Neural cell (in vitro differentiated cells): ENCODE measurements around the gene SART3. TPM values are rescaled to one million over a fixed set of nuclear protein-coding genes. Genes with fewer than 3 reads are reported as not detected.

ENCODE experiments used
- H2AFZ ChIP-seq: fragments of 200-600, 300-800 bp; sonication (generic), shearing (Covaris generic); 2 replicates; pipeline ENCODE4 v1.6.0; 2014; ENCODE audit warnings: low read depth, mild to moderate bottlenecking, antibody characterized with exemption, low read length, moderate library complexity
- H3F3A ChIP-seq: fragments of 200-600 bp; shearing (Covaris generic); 2 replicates; pipeline ENCODE4 v1.6.1; 2016; ENCODE audit warnings: mild to moderate bottlenecking, moderate library complexity, mixed read lengths, antibody characterized with exemption, low read length; ENCODE audit not compliant: insufficient read depth, poor library complexity, severe bottlenecking
- H3K27ac ChIP-seq: fragments of 200-600, 300-800 bp; sonication (generic), shearing (Covaris generic); 2 replicates; pipeline ENCODE4 v1.5.1; 2014; ENCODE audit warnings: mild to moderate bottlenecking, low read length, moderate library complexity
- H3K27me3 ChIP-seq: fragments of 300-800, 200-600 bp; sonication (generic), shearing (Covaris generic); 2 replicates; pipeline ENCODE4 v1.6.0; 2014; ENCODE audit warnings: mild to moderate bottlenecking, low read depth, low read length, moderate library complexity; ENCODE audit not compliant: insufficient read depth
- H3K36me3 ChIP-seq: fragments of 300-800, 200-600 bp; sonication (generic), shearing (Covaris generic); 2 replicates; pipeline ENCODE4 v1.5.1; 2014; ENCODE audit warnings: mild to moderate bottlenecking, antibody characterized with exemption, low read length, moderate library complexity; ENCODE audit not compliant: insufficient read depth
- H3K4me2 ChIP-seq: fragments of 300-800, 200-600 bp; sonication (generic), shearing (Covaris generic); 2 replicates; pipeline ENCODE4 v1.6.0; 2014; ENCODE audit warnings: mild to moderate bottlenecking, low read length
- H3K4me3 ChIP-seq: fragments of 300-800, 200-600 bp; sonication (generic), shearing (Covaris generic); 2 replicates; pipeline ENCODE4 v1.5.1; 2014; ENCODE audit warnings: mild to moderate bottlenecking, low read length, moderate library complexity
- H3K79me2 ChIP-seq: fragments of 200-600 bp; shearing (Covaris generic); replicated peaks from 2 replicates; pipeline ENCODE4 v1.6.0; 2014; ENCODE audit warnings: mild to moderate bottlenecking, low read length, moderate library complexity; ENCODE audit not compliant: insufficient read depth
- H3K9ac ChIP-seq: fragments of 300-800, 200-600 bp; sonication (generic), shearing (Covaris generic); 2 replicates; pipeline ENCODE4 v1.6.1; 2016; ENCODE audit warnings: mild to moderate bottlenecking, low read length, mixed read lengths
- H3K9me2 ChIP-seq: fragments of 200-600 bp; shearing (Covaris generic); 2 replicates; pipeline ENCODE4 v1.6.1; 2016; ENCODE audit warnings: mild to moderate bottlenecking, low read length, mixed read lengths; ENCODE audit not compliant: insufficient read depth
- H3K9me3 ChIP-seq: fragments of 200-600, 300-800 bp; sonication (generic), shearing (Covaris generic); 2 replicates; pipeline ENCODE4 v1.6.1; 2016; ENCODE audit warnings: mild to moderate bottlenecking, mixed run types, low read length, moderate library complexity, mixed read lengths
- H4K20me1 ChIP-seq: fragments of 200-600 bp; shearing (Covaris generic); 2 replicates; pipeline ENCODE4 v1.6.1; 2016; ENCODE audit warnings: mild to moderate bottlenecking, mixed run types; ENCODE audit not compliant: insufficient read depth
- CTCF ChIP-seq: fragments of 450-650 bp; IDR thresholded peaks from 2 replicates; pipeline ENCODE4 v1.5.1; 2014; ENCODE audit warnings: antibody characterized with exemption, mild to moderate bottlenecking, moderate library complexity; ENCODE audit not compliant: poor library complexity, severe bottlenecking
- EP300 ChIP-seq: fragments of 450-650 bp; conservative IDR thresholded peaks from 2 replicates; pipeline ENCODE4 v1.6.1; 2014; ENCODE audit warnings: antibody characterized with exemption, mild to moderate bottlenecking, moderate library complexity; ENCODE audit not compliant: poor library complexity, severe bottlenecking
- EZH2 ChIP-seq: fragments of 200-600, 300-800 bp; shearing (Covaris generic), sonication (generic); IDR thresholded peaks from 2 replicates; pipeline ENCODE4 v1.6.1; 2014; ENCODE audit warnings: antibody characterized with exemption, low read length, borderline replicate concordance, mild to moderate bottlenecking; ENCODE audit not compliant: insufficient read depth, poor library complexity, severe bottlenecking
- MXI1 ChIP-seq: fragments of 450-650 bp; conservative IDR thresholded peaks from 2 replicates; pipeline ENCODE4 v1.6.1; 2014; ENCODE audit warnings: antibody characterized with exemption, mild to moderate bottlenecking; ENCODE audit not compliant: poor library complexity, severe bottlenecking
- POLR2AphosphoS5 ChIP-seq: IDR thresholded peaks from 2 replicates; pipeline ENCODE4 v1.6.1; 2012
- RAD21 ChIP-seq: fragments of 450-650 bp; conservative IDR thresholded peaks from 2 replicates; pipeline ENCODE4 v1.6.1; 2014; ENCODE audit warnings: antibody characterized with exemption, mild to moderate bottlenecking, moderate library complexity
- SMC3 ChIP-seq: fragments of 450-650 bp; conservative IDR thresholded peaks from 2 replicates; pipeline ENCODE4 v1.6.1; 2014; ENCODE audit warnings: antibody characterized with exemption, mild to moderate bottlenecking, moderate library complexity; ENCODE audit not compliant: poor library complexity
- TAF1 ChIP-seq: IDR thresholded peaks from 2 replicates; pipeline ENCODE4 v1.6.1; 2012; ENCODE audit warnings: low read depth
- polyA plus RNA-seq: library from polyadenylated mRNA; depleted of rRNA; stranded (reverse); fragments of >200 nt; gene quantifications from 2 replicates; pipeline ENCODE4 v1.2.3, GENCODE V29; 2014
- TF ChIP-seq, protein P1 (sequence below): IDR thresholded peaks from 2 replicates; pipeline ENCODE4 v1.6.1; 2012; ENCODE audit warnings: borderline replicate concordance

SART3 gene
- polyA plus RNA-seq, 1 donor from 2014 or later, result 71.0 TPM

DNA sequence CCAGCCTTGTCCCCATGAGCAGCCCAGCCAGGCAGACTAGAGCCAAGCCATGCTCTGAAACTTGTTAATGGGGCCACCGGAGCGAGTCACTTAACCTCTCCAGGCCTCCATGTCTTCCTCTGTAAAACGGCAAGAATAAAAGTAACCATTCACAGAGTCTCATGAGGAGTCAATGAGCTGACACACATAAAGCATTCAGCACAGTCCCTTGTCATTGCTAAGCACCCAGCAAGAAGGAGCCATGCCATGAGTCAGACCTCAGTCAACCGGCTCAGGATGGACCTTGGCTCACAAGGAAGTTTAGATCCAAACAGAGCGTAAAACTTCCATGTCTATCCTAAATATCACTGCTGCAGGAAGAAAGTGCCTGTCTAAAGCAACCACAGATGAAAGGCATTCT, 35.3 kb downstream of the SART3 start:
- peaks cover 8% of the 10 kb centered on the region for H3K36me3 ChIP-seq
- TF ChIP-seq SMC3, result no peak
- no peak for TF ChIP-seq POLR2AphosphoS5
- TF ChIP-seq RAD21, result no peak
- TF ChIP-seq EZH2, result no peak
- TF ChIP-seq EP300, result no peak
- no peak for TF ChIP-seq MXI1
- TF ChIP-seq, protein P1, sequence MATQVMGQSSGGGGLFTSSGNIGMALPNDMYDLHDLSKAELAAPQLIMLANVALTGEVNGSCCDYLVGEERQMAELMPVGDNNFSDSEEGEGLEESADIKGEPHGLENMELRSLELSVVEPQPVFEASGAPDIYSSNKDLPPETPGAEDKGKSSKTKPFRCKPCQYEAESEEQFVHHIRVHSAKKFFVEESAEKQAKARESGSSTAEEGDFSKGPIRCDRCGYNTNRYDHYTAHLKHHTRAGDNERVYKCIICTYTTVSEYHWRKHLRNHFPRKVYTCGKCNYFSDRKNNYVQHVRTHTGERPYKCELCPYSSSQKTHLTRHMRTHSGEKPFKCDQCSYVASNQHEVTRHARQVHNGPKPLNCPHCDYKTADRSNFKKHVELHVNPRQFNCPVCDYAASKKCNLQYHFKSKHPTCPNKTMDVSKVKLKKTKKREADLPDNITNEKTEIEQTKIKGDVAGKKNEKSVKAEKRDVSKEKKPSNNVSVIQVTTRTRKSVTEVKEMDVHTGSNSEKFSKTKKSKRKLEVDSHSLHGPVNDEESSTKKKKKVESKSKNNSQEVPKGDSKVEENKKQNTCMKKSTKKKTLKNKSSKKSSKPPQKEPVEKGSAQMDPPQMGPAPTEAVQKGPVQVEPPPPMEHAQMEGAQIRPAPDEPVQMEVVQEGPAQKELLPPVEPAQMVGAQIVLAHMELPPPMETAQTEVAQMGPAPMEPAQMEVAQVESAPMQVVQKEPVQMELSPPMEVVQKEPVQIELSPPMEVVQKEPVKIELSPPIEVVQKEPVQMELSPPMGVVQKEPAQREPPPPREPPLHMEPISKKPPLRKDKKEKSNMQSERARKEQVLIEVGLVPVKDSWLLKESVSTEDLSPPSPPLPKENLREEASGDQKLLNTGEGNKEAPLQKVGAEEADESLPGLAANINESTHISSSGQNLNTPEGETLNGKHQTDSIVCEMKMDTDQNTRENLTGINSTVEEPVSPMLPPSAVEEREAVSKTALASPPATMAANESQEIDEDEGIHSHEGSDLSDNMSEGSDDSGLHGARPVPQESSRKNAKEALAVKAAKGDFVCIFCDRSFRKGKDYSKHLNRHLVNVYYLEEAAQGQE, result no peak
- TF ChIP-seq TAF1, result no peak
- TF ChIP-seq CTCF, result no peak
- H4K20me1 ChIP-seq, result no peaks in the 10 kb centered on the region
- H3K4me3 ChIP-seq, result no peak overlapping the region
- no peaks in the 10 kb centered on the region for H3F3A ChIP-seq
- H3K9me2 ChIP-seq, result no peaks in the 10 kb centered on the region
- no peak overlapping the region for H3K4me2 ChIP-seq
- no peaks in the 10 kb centered on the region for H3K27me3 ChIP-seq
- H3K9me3 ChIP-seq, result no peaks in the 10 kb centered on the region
- H3K79me2 ChIP-seq, result no peaks in the 10 kb centered on the region
- no peak overlapping the region for H2AFZ ChIP-seq
- H3K9ac ChIP-seq, result no peak overlapping the region
- H3K27ac ChIP-seq, result no peak overlapping the region

DNA sequence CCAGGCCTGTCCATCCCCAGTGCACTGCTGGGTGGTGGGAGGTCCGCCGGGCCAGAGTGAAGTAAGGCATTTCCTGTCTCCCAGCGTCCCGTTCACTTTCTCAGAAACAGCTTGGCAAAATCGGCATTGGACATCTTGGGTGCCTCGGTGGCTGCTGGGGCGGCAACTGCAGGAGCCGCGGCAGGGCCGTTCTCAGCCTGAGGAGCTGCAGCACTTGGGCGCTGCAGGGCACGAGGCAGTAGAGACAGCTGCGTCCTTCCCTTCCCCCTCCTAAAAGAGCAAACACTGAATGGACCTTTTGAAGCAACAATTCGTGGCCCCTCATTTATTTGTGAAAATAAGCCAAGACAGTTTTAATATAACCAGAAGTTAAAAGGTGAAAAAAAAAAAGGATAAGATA, 37.6 kb downstream of the SART3 start:
- Histone ChIP-seq H3K4me3 (no peak overlapping the region), H2AFZ (no peak overlapping the region), H3K9me2 (no peaks in the 10 kb centered on the region), H3K79me2 (no peaks in the 10 kb centered on the region), H3K27ac (no peak overlapping the region), H3K9me3 (no peaks in the 10 kb centered on the region), H3K4me2 (no peak overlapping the region), H3K27me3 (no peaks in the 10 kb centered on the region), H3K9ac (no peak overlapping the region), H3F3A (no peaks in the 10 kb centered on the region), H3K36me3 (peaks cover 8% of the 10 kb centered on the region), H4K20me1 (no peaks in the 10 kb centered on the region)
- no peak for TF ChIP-seq RAD21
- TF ChIP-seq MXI1, result no peak
- TF ChIP-seq SMC3, result no peak

- H3K27ac ChIP-seq, result no peak overlapping the region
- no peak overlapping the region for H3K4me3 ChIP-seq
- H3K79me2 ChIP-seq, result peaks cover 10% of the 10 kb centered on the region
- no peaks in the 10 kb centered on the region for H3F3A ChIP-seq
- no peaks in the 10 kb centered on the region for H4K20me1 ChIP-seq
- H3K27me3 ChIP-seq, result no peaks in the 10 kb centered on the region
- no peaks in the 10 kb centered on the region for H3K9me3 ChIP-seq
- H3K9ac ChIP-seq, result no peak overlapping the region
- no peak overlapping the region for H3K4me2 ChIP-seq
- peak; percentile 51 for TF ChIP-seq RAD21
- peak; percentile 47 for TF ChIP-seq CTCF
- TF ChIP-seq SMC3, result peak; percentile 58
- TF ChIP-seq TAF1, result no peak
- no peak overlapping the region for H2AFZ ChIP-seq
- H3K9me2 ChIP-seq, result no peaks in the 10 kb centered on the region
- peaks cover 4% of the 10 kb centered on the region for H3K36me3 ChIP-seq
Measured at GRCh38 chr12:108519558-108519957, 41.4 kb downstream of the SART3 start.
